Measurements from ENCODE around the gene PIK3R3. TPM values are rescaled to one million over a fixed set of nuclear protein-coding genes. Genes with fewer than 3 reads are reported as not detected.

Gene PIK3R3
- total and polyA plus RNA-seq, 4 experiments from 2014 or later, result 0.23 to 0.32 (median 0.25) TPM; not detected in 1

DNA sequence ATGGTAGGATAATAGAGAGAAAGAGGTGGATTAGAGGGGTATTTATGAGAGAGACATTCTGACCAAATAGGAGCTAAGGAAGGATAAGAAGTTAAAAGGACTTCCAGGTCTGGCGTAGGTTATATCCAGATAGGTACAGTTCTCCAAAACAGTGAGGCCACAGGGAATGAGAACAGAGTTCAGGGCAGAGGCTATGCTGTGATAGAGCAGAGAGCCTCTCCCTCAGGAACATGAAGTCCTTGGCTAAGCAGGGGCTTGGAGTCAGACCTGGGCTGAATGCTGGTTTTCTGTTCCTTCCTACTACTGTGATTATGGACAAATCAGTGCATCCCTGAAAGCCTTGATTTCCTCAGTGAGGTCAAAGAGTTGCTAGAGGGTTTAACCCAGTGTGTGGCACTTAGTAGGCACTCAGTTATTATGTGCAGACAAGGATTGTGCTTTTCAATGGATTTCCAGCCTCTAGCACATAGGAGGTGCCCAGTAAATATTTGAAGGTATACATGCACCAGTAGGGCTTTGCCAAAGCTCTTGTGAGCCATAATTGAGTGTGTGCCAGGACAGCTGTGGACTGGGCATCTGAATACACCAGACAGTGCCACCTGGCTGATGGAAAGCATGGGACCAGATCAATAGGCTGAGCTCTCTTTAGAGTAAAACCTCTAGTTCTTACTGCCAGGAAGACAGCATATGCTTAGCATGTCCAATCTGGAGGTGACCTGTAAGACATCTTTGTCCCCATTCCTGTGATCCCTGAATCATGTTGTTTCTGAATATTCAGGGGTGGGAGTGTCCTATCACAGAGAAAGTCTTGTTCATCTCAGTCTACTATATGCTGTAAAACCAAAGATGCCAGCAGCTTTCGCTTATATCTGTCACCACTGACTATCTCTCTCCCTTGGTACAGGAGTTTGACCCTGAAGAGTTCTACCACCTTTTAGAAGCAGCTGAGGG is 111.1 kb downstream of the PIK3R3 start:
- no peaks in the 10 kb centered on the region for H3K36me3 ChIP-seq (ENCODE audit: insufficient read depth, low read length)
- ChIA-PET POLR2A (ENCODE audit: partially characterized antibody) (no interaction called here), CTCF (ENCODE audit: partially characterized antibody) (interaction anchor here (1.1 kb wide), 1 partner anchor 15 kb away, joined by 4 read pairs; no protein-coding TSS in a partner anchor)
- no peaks in the 10 kb centered on the region for H3K27me3 ChIP-seq (ENCODE audit: insufficient read depth, low read length)
- no peak for DNase-seq
- Mint-ChIP-seq H3K36me3 (peaks cover 0 to 4% of the 10 kb centered on the region in 2 donors), H3K4me3 (no peak overlapping the region), H3K9me3 (no peaks in the 10 kb centered on the region), H3K27me3 (no peaks in the 10 kb centered on the region), H3K4me1 (no peaks in the 10 kb centered on the region), H3K27ac (no peak overlapping the region)
- no peaks in the 10 kb centered on the region for H3K9me3 ChIP-seq (ENCODE audit: control insufficient read depth in 1 of 2, low read length in 2 of 2)
- H3K4me1 ChIP-seq (ENCODE audit: insufficient read depth, low read length), result no peaks in the 10 kb centered on the region
- intact Hi-C loops (cut with micrococcal nuclease), result no loop called here
- H3K27ac ChIP-seq (ENCODE audit: low read depth, low read length), result no peak overlapping the region
- no peak overlapping the region for H3K4me3 ChIP-seq (ENCODE audit: low read length in 2 of 2)

DNA sequence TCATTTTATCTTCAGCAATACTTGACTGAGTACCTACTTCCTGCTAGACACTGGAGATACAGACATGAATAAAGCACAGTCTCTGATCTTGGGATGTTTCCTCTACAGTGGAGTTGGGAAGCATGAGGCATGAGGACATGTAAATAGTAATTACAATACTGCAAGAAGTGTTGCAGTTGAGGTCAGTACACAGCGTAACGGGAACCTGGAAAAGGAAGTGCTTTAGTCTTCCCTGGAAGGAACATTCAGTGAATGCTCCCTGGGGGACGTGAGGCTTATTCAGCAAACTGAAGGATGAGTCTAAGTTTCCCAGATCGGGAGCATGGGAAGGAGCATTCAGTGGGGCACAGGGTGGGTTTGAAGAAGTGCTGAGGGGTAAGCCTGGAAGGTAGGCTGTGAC is 112.4 kb downstream of the PIK3R3 start:
- no peak overlapping the region for H3K27ac ChIP-seq (ENCODE audit: low read depth, low read length)
- ChIA-PET POLR2A (ENCODE audit: partially characterized antibody) (no interaction called here), CTCF (ENCODE audit: partially characterized antibody) (no interaction called here)
- intact Hi-C loops (cut with micrococcal nuclease), result no loop called here
- no peak overlapping the region for H3K27ac Mint-ChIP-seq
- no peaks in the 10 kb centered on the region for H3K9me3 Mint-ChIP-seq
- no peak overlapping the region for H3K4me3 ChIP-seq (ENCODE audit: low read length in 2 of 2)
- no peaks in the 10 kb centered on the region for H3K9me3 ChIP-seq (ENCODE audit: control insufficient read depth in 1 of 2, low read length in 2 of 2)
- peaks cover 0 to 4% of the 10 kb centered on the region in 2 donors for H3K36me3 Mint-ChIP-seq
- no peaks in the 10 kb centered on the region for H3K27me3 Mint-ChIP-seq
- H3K4me1 Mint-ChIP-seq, result no peaks in the 10 kb centered on the region
- no peak overlapping the region for H3K4me3 Mint-ChIP-seq
- no peaks in the 10 kb centered on the region for H3K36me3 ChIP-seq (ENCODE audit: insufficient read depth, low read length)
- no peaks in the 10 kb centered on the region for H3K4me1 ChIP-seq (ENCODE audit: insufficient read depth, low read length)
- no peak for DNase-seq
- H3K27me3 ChIP-seq (ENCODE audit: insufficient read depth, low read length), result no peaks in the 10 kb centered on the region

DNA sequence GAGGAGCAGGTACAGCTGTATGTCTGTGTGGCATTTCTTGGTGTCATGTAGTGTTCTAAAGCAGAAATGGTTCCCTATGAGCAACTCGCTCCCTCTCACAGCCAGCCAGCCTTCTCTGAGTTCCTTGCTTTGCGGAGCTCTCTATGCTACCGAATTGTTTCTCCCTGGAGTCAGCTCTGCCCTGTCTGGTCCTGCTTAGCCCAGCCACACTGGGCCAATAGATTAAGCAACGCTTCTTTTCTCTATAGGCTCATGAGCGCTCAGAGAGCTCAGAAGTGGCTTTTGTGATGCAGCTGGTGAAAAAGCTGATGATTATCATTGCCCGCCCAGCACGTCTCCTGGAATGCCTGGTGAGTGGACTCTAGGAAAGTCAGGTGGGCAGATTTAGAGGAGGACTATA is 113.1 kb downstream of the PIK3R3 start:
- POLR2A ChIA-PET (ENCODE audit: partially characterized antibody), result no interaction called here
- H3K4me1 Mint-ChIP-seq, result no peaks in the 10 kb centered on the region
- no peak overlapping the region for H3K27ac Mint-ChIP-seq
- no peak overlapping the region for H3K4me3 ChIP-seq (ENCODE audit: low read length in 2 of 2)
- H3K9me3 ChIP-seq (ENCODE audit: control insufficient read depth in 1 of 2, low read length in 2 of 2), result no peaks in the 10 kb centered on the region
- H3K36me3 ChIP-seq (ENCODE audit: insufficient read depth, low read length), result no peaks in the 10 kb centered on the region
- peaks cover 0 to 4% of the 10 kb centered on the region in 2 donors for H3K36me3 Mint-ChIP-seq
- no peaks in the 10 kb centered on the region for H3K4me1 ChIP-seq (ENCODE audit: insufficient read depth, low read length)
- no peak overlapping the region for H3K4me3 Mint-ChIP-seq
- intact Hi-C loops (cut with micrococcal nuclease), result no loop called here
- H3K27me3 Mint-ChIP-seq, result no peaks in the 10 kb centered on the region
- no peak for DNase-seq
- no peak overlapping the region for H3K27ac ChIP-seq (ENCODE audit: low read depth, low read length)
- CTCF ChIA-PET (ENCODE audit: partially characterized antibody), result no interaction called here
- no peaks in the 10 kb centered on the region for H3K9me3 Mint-ChIP-seq
- H3K27me3 ChIP-seq (ENCODE audit: insufficient read depth, low read length), result no peaks in the 10 kb centered on the region

GRCh38 chr1:46017876-46018503 is 114.4 kb downstream of the PIK3R3 start:
- ChIA-PET CTCF (ENCODE audit: partially characterized antibody) (interaction anchor here (0.5 kb wide), 1 partner anchor 83 kb away, joined by 3 read pairs; no protein-coding TSS in a partner anchor), POLR2A (ENCODE audit: partially characterized antibody) (no interaction called here)
- Histone ChIP-seq H3K27me3 (ENCODE audit: insufficient read depth, low read length) (no peaks in the 10 kb centered on the region), H3K4me1 (ENCODE audit: insufficient read depth, low read length) (no peaks in the 10 kb centered on the region), H3K4me3 (ENCODE audit: low read length in 2 of 2) (no peak overlapping the region), H3K36me3 (ENCODE audit: insufficient read depth, low read length) (no peaks in the 10 kb centered on the region), H3K9me3 (ENCODE audit: control insufficient read depth in 1 of 2, low read length in 2 of 2) (no peaks in the 10 kb centered on the region), H3K27ac (ENCODE audit: low read depth, low read length) (no peak overlapping the region)
- Mint-ChIP-seq H3K9me3 (no peaks in the 10 kb centered on the region), H3K4me1 (no peaks in the 10 kb centered on the region), H3K4me3 (no peak overlapping the region), H3K27me3 (no peaks in the 10 kb centered on the region), H3K27ac (no peak overlapping the region), H3K36me3 (peaks cover 0 to 4% of the 10 kb centered on the region in 2 donors)
- no peak for DNase-seq
- intact Hi-C loops (cut with micrococcal nuclease), result no loop called here

DNA sequence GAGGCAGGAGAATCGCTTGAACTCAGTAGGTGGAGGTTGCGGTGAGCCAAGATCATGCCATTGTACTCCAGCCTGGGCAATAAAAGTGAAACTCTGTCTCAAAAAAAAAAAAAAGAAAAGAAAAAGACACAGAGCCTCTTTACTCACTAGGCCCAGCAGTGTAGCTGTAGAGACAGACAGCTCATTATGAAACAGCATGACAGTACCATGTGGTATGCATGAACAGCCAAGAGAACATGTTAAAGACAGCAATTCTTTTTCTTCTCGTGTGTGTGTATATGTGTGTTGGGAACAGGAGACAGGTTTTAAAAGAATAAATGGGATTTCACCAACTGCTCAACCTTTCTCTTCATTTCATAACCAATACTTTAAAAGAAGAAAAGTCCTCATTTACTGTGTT is 118.8 kb downstream of the PIK3R3 start:
- Mint-ChIP-seq H3K27me3 (no peaks in the 10 kb centered on the region), H3K4me1 (no peaks in the 10 kb centered on the region), H3K4me3 (no peak overlapping the region), H3K9me3 (no peaks in the 10 kb centered on the region), H3K27ac (no peak overlapping the region), H3K36me3 (peaks cover 10 to 29% of the 10 kb centered on the region in 2 donors)
- Histone ChIP-seq H3K27me3 (ENCODE audit: insufficient read depth, low read length) (no peaks in the 10 kb centered on the region), H3K27ac (ENCODE audit: low read depth, low read length) (no peak overlapping the region), H3K4me3 (ENCODE audit: low read length in 2 of 2) (no peak overlapping the region), H3K4me1 (ENCODE audit: insufficient read depth, low read length) (no peaks in the 10 kb centered on the region), H3K9me3 (ENCODE audit: control insufficient read depth in 1 of 2, low read length in 2 of 2) (no peaks in the 10 kb centered on the region), H3K36me3 (ENCODE audit: insufficient read depth, low read length) (peaks cover 3% of the 10 kb centered on the region)
- intact Hi-C loops (cut with micrococcal nuclease), result no loop called here
- ChIA-PET CTCF (ENCODE audit: partially characterized antibody) (no interaction called here), POLR2A (ENCODE audit: partially characterized antibody) (no interaction called here)
- no peak for DNase-seq

- H3K36me3 Mint-ChIP-seq, result peaks cover 22 to 41% of the 10 kb centered on the region in 2 donors
- no peak overlapping the region for H3K4me3 Mint-ChIP-seq
- H3K27ac ChIP-seq (ENCODE audit: low read depth, low read length), result no peak overlapping the region
- H3K36me3 ChIP-seq (ENCODE audit: insufficient read depth, low read length), result peaks cover 8% of the 10 kb centered on the region
- POLR2A ChIA-PET (ENCODE audit: partially characterized antibody), result interaction anchor here (0.5 kb wide), 1 partner anchor 54 kb away, joined by 3 read pairs; no protein-coding TSS in a partner anchor
- no peak overlapping the region for H3K4me3 ChIP-seq (ENCODE audit: low read length in 2 of 2)
- no peaks in the 10 kb centered on the region for H3K4me1 Mint-ChIP-seq
- no peaks in the 10 kb centered on the region for H3K9me3 Mint-ChIP-seq
- CTCF ChIA-PET (ENCODE audit: partially characterized antibody), result no interaction called here
- no peaks in the 10 kb centered on the region for H3K9me3 ChIP-seq (ENCODE audit: control insufficient read depth in 1 of 2, low read length in 2 of 2)
- intact Hi-C loops (cut with micrococcal nuclease), result no loop called here
- DNase-seq, result no peak
- H3K27me3 ChIP-seq (ENCODE audit: insufficient read depth, low read length), result no peaks in the 10 kb centered on the region
- no peaks in the 10 kb centered on the region for H3K4me1 ChIP-seq (ENCODE audit: insufficient read depth, low read length)
- no peaks in the 10 kb centered on the region for H3K27me3 Mint-ChIP-seq
- no peak overlapping the region for H3K27ac Mint-ChIP-seq
These were observed 120.2 kb downstream of the PIK3R3 start for GRCh38 chr1:46012236-46012635.

GRCh38 chr1:46011121-46011695 is 121.2 kb downstream of the PIK3R3 start:
- peaks cover 8% of the 10 kb centered on the region for H3K36me3 ChIP-seq (ENCODE audit: insufficient read depth, low read length)

More at GRCh38 chr1:46011121-46011695, 121.2 kb downstream of the PIK3R3 start:
- no peak overlapping the region for H3K27ac Mint-ChIP-seq
- ChIA-PET CTCF (ENCODE audit: partially characterized antibody) (no interaction called here), POLR2A (ENCODE audit: partially characterized antibody) (no interaction called here)
- no peak overlapping the region for H3K27ac ChIP-seq (ENCODE audit: low read depth, low read length)
- H3K9me3 Mint-ChIP-seq, result no peaks in the 10 kb centered on the region
- no peaks in the 10 kb centered on the region for H3K27me3 ChIP-seq (ENCODE audit: insufficient read depth, low read length)
- H3K9me3 ChIP-seq (ENCODE audit: control insufficient read depth in 1 of 2, low read length in 2 of 2), result no peaks in the 10 kb centered on the region
- no peak overlapping the region for H3K4me3 ChIP-seq (ENCODE audit: low read length in 2 of 2)
- no peaks in the 10 kb centered on the region for H3K4me1 Mint-ChIP-seq
- no peaks in the 10 kb centered on the region for H3K27me3 Mint-ChIP-seq
- DNase-seq, result no peak
- intact Hi-C loops (cut with micrococcal nuclease), result no loop called here
- no peaks in the 10 kb centered on the region for H3K4me1 ChIP-seq (ENCODE audit: insufficient read depth, low read length)
- no peak overlapping the region for H3K4me3 Mint-ChIP-seq
- H3K36me3 Mint-ChIP-seq, result peaks cover 29 to 49% of the 10 kb centered on the region in 2 donors

All from CD4-positive, alpha-beta memory T cell (primary cell).